Measurements from ENCODE around the gene CHSY3.

CHSY3 gene

DNA sequence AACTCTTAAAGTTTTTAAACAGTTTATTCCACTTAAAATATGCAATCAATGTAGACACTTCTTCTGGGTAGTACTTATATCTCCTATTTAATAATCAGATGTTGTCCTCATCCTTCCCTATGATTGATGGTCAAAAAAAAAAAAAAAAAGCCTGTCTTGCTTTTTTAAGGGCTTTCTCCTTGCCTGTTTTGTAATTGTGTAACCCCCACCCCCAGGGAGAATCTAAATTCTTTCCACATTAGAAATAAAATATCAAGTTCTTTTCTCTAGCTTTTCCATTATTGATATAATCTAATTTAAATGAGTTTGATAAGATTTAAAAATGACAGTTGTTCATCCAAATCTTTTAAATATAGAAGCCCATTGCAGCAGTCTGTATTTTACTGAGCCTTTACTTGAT, 119.7 kb downstream of the CHSY3 start:
- DNase-seq (ENCODE audit: low read depth), result no peak

GRCh38 chr5:130025511-130025910, 121.2 kb downstream of the CHSY3 start:
- DNase-seq (ENCODE audit: low read depth), result no peak

DNA sequence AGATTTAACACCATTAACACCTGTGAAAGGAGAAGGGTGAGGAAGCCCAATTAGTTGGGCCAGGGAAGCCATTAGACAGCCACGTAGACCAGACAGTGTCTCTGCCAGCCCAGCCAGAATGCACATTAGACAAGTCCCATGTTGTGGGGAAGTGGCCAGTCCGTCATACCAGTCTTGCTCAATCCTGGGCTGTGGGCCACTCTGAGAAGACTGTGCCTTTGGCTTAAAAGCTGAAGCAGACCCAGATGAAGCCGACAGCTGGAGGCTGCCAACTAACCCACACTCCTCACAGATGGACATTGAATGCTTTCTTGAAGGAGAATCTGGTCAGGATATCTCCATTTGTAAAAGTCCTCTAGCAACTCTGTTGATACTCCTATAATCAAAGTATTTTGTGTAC, 128.5 kb downstream of the CHSY3 start:
- no peak for DNase-seq (ENCODE audit: low read depth)

GRCh38 chr5:130034566-130035210, 130.4 kb downstream of the CHSY3 start:
- DNase-seq (ENCODE audit: low read depth), result no peak

DNA sequence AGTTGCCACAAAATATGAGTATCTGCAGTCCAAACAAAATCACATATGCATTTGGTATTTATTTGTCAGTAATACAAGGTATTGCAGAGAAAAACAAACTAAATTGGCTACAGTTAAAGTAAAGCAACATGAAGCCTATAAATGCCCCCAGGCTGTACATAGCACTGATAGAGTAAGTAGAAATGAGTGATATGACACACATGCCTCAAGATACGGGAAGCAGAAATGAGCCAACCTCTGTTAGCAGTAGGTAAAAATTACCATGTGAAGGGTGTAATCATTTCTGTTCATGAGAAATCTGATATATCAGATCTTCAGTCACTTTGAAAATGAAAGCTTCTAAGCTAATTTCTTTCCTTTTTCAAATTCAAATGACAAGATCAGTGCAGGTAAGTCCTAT, 131.1 kb downstream of the CHSY3 start:
- DNase-seq (ENCODE audit: low read depth), result no peak

DNA sequence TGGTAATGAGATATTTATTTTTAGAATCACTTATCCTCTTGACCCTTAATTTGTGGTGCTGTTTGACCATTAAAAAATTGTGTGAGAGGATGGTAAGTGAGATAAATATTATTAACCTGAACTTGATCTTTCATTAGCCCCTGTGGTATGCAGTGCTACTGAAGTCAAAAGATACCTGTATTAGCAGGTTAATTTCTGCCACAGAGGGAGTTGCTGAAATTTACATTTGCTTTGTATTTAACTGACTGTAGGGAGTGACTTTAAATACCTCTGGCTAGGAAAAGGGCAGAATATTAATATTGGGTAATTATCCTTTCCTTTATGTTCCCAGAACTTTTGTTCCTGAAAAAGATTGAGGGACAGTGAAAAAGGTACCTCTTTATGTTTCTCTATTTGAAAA, 133.6 kb downstream of the CHSY3 start:
- DNase-seq (ENCODE audit: low read depth), result no peak

- DNase-seq (ENCODE audit: low read depth), result no peak
Measured at GRCh38 chr5:130043834-130044233, 139.6 kb downstream of the CHSY3 start.

- DNase-seq (ENCODE audit: low read depth), result no peak
Measured at GRCh38 chr5:130045334-130045733, 141.1 kb downstream of the CHSY3 start.

DNA sequence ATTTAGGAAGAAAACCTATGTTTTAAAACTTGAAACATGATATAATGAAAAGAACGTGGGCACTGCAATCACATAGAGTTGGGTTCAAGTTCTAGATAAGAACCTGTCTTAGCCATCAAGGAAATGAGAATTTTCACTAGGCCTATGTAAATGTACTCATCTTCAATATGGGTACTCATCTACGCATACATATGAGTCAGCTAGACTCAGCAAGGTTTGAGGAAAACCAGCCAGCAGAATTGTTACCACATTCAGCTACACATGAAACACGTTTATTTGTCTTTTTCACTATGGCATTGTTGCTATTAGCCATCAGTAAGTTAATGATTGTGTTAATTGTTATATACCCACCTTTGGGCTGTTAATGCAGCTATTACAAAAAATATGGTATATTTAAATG, 146.3 kb downstream of the CHSY3 start:
- DNase-seq (ENCODE audit: low read depth), result no peak

- DNase-seq (ENCODE audit: low read depth), result no peak
Measured at GRCh38 chr5:130052752-130053151, 148.5 kb downstream of the CHSY3 start.

- DNase-seq (ENCODE audit: low read depth), result no peak
Measured at GRCh38 chr5:130055572-130055971, 151.3 kb downstream of the CHSY3 start.

- DNase-seq (ENCODE audit: low read depth), result no peak
Measured at GRCh38 chr5:130061746-130062145, 157.5 kb downstream of the CHSY3 start.

DNA sequence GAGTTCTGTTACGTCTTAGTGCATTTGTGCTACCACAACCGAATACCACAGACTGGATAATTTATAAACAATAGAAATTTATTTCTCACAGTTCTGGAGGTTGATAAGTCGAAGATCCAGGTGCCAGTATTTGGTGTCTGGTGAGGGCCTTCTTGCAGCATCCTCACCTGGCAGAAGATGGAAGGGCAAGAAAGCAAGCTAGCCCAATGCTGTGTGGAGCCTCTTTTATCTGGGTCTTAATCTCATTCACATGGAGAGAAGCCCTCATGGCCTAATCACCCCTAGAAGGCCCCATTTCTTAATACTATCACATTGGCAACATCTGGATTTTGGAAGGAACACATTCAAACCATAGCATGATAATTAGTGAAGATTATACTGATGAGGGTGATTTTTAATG, 159.3 kb downstream of the CHSY3 start:
- DNase-seq (ENCODE audit: low read depth), result no peak

- DNase-seq (ENCODE audit: low read depth), result no peak
Measured at GRCh38 chr5:130064484-130064883, 160.2 kb downstream of the CHSY3 start.

DNA sequence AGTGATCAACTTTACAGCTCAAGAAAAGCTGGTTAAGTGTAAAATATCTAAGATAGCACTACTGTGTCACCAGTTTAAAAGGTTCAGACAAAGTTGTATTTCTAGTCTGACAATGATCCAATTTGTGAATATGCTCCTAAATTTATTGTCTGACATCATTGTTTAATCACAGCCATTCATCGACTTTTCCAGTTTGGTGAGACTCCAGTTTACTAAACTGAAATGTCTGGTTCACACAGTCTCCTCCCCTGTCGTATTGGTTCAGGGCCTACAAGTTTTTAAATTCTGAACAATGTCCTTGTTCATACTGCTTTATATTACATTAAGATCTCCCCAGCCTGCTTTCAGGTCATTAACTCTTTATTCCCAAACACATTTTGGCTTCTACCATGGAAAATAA, 161.4 kb downstream of the CHSY3 start:
- DNase-seq (ENCODE audit: low read depth), result no peak

GRCh38 chr5:130066644-130067043, 162.4 kb downstream of the CHSY3 start:
- no peak for DNase-seq (ENCODE audit: low read depth)

GRCh38 chr5:130067364-130067763, 163.1 kb downstream of the CHSY3 start:
- no peak for DNase-seq (ENCODE audit: low read depth)

DNA sequence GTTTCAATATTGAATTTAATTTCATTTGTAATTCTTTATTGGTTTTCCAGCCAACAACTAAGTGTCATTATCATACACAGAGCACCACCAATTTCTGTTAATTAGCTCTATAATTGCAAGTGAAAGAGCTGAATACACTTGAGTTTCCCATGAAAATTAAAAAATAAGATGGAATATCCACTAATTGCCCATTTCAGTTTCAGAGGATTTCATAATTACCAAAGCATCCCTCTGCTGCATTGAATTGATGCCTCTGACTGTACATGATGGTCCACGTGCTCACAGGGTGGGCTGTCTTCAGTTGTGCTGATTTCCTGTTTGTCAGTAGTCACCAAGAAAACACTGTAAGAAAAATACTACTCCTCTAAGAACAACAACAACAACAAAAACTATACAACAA, 163.8 kb downstream of the CHSY3 start:
- no peak for DNase-seq (ENCODE audit: low read depth)

GRCh38 chr5:130068988-130069387, 164.7 kb downstream of the CHSY3 start:
- DNase-seq (ENCODE audit: low read depth), result no peak

- DNase-seq (ENCODE audit: low read depth), result no peak
Measured at GRCh38 chr5:130074820-130075219, 170.6 kb downstream of the CHSY3 start.

GRCh38 chr5:130077007-130077406, 172.7 kb downstream of the CHSY3 start:
- no peak for DNase-seq (ENCODE audit: low read depth)

GRCh38 chr5:130078661-130079060, 174.4 kb downstream of the CHSY3 start:
- no peak for DNase-seq (ENCODE audit: low read depth)

DNA sequence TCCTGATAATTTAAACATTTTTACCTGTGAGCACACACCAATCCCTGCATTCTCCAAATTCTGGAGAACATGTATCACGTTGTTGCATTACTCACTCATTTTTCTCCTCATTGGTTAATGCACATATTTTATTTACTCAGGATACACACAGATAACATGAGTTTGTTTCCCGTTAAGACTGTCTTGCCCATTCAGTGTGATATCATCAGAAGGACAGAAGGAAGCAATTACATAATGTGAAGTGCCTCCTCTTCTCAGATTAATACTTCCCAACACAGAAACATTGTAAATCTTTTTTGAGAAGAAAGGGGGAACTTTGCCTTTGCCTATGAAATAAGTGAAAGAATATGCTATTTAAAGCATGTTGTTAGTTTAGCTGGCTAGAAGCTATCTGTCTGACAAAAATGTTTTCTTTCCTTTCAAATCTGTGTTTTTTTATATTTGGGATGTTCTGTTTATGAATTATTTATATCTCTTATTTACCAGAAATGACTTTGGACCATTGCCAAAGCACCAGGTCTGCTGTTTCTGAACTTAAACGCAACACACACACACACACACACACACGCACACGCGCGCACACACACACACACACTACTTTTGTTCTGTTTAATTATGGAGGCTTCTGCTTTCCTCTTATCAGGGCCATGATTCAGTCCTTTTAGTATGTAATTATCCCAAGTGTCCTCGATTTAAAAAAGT, 186.5 kb downstream of the CHSY3 start:
- no peak for DNase-seq (ENCODE audit: low read depth)

GRCh38 chr5:130092991-130093390, 188.7 kb downstream of the CHSY3 start:
- DNase-seq (ENCODE audit: low read depth), result no peak
